Left lung (tissue), 10 donors: ENCODE data around the gene PLEKHO2. TPM values are rescaled to one million over a fixed set of nuclear protein-coding genes. Genes with fewer than 3 reads are reported as not detected.
A peak's percentile ranks its signal among the peaks of the same experiment; 100 is the strongest.

Experiments
- ATAC-seq: fragments of 200-7000 bp; cut with Tn5 transposase; one replicate; pipeline ENCODE4 v1.9.1; 2020; ENCODE audit warnings: moderate library complexity
- DNase-seq, 4 donors: peaks; one replicate each; pipeline ENCODE4 v3.0.0-alpha.2; 2013 to 2020
- H3K27ac ChIP-seq, 2 donors: fragments of 200-600 bp; sonication (generic) in 1 of 2; one replicate each; pipeline versions ENCODE4 v1.5.0 to v1.8.0; 2020 to 2021
- H3K27me3 ChIP-seq, 2 donors: fragments of 200-600 bp; sonication (generic) in 1 of 2; one replicate each; pipeline versions ENCODE4 v1.5.0 to v1.8.0; 2020 to 2021
- H3K36me3 ChIP-seq, 2 donors: fragments of 200-600 bp; sonication (generic) in 1 of 2; one replicate each; pipeline versions ENCODE4 v1.5.0 to v1.8.0; 2020 to 2021
- H3K4me1 ChIP-seq, 2 donors: fragments of 200-600 bp; one replicate each; pipeline ENCODE4 v1.8.0; 2021
- H3K4me3 ChIP-seq, 2 donors: fragments of 200-600 bp; sonication (generic) in 1 of 2; one replicate each; pipeline versions ENCODE4 v1.5.0 to v1.8.0; 2020 to 2021; ENCODE audit warnings: mild to moderate bottlenecking in 1 of 2
- H3K9me3 ChIP-seq, 2 donors: fragments of 200-600 bp; sonication (generic) in 1 of 2; one replicate each; pipeline versions ENCODE4 v1.5.0 to v1.8.0; 2020 to 2021
- CTCF ChIP-seq, 2 donors: fragments of 200-600 bp; sonication (generic) in 1 of 2; IDR thresholded peaks; one replicate each; pipeline versions ENCODE4 v1.5.0 to v1.8.0; 2021; ENCODE audit warnings: antibody characterized with exemption in 2 of 2
- intact Hi-C, 2 donors: fragments of 100-400 bp; cut with DNase I; formaldehyde crosslinking; loops; one replicate each; pipeline versions ENCODE4 v1.11.2 to v1.14.2; 2022
- polyA plus RNA-seq, 6 donors: library from polyadenylated mRNA; unstranded; fragments of 120-200 nt; gene quantifications; one replicate each; pipeline ENCODE4 v1.2.1, GENCODE V29; 2013; ENCODE audit not compliant: insufficient read length in 6 of 6
- total RNA-seq, 2 donors: library from RNA; stranded (reverse); fragmentation: NEBNext Ultra II Directional; extraction: Animal tissue kit (Norgen Biotek cat#: 25700); gene quantifications; one replicate each; pipeline ENCODE4 v1.2.1, GENCODE V29; 2021
- donor health status: DM: no; HTN: yes; CAD: no.
- donor health status: DM: no; HTN: no; CAD: no.

The PLEKHO2 gene
- total and polyA plus RNA-seq, 8 donors = 22.0 to 91.8 (median 26.7) TPM

DNA sequence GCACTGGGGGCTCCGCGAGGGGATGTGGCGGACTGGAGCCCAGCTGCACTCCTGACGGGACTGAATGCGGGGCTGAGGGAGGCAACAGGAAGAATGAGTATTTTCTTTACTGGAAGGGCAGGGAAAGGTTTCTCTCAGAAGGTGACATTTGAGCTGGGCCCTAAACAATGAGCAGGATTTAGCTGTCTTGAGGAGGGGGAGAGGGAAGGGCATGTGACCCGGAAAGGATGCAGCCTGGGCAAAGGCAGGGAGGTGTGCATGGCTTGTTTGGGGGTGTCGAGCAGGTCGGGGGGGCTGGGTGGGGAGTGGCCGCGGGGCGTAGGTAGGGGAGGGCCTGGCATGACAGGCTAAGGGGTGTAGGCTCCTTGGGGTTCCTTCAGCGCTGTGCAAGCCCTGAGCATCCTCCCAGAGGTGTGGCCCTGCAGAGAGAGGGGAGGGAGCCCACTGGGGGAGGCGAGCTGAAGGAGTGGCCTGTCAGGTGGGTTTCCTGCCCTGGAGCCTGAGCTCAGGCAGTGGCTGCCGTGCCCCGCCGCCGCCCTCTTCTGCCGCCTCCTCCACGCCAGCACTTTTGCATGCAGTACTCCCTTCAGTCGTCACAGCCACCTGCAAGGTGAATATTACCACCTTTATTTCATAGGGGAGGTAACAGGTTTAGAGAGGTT is 52.8 kb downstream of the PLEKHO2 start:
- DNase-seq = peak in 1 of 4 donors; percentile 65
- Histone ChIP-seq H3K4me1 (peaks cover 36 to 86% of the 10 kb centered on the region in 2 donors), H3K9me3 (no peaks in the 10 kb centered on the region), H3K27me3 (no peaks in the 10 kb centered on the region), H3K4me3 (peak overlapping the region in 1 of 2 donors; percentile 29), H3K27ac (peak overlapping the region; percentile 88 to 99), H3K36me3 (no peaks in the 10 kb centered on the region)
- intact Hi-C loops = loop anchor here in 1 of 2 donors (10.0 kb wide), 1 partner anchor 50 kb away; the partner anchor contains the start of gene PLEKHO2
- peak; percentile 4 for ATAC-seq
- TF ChIP-seq CTCF (IDR thresholded peaks at IDR 0.05) = no peak

- H3K4me3 ChIP-seq = peak overlapping the region in 1 of 2 donors; percentile 29
- peaks cover 0 to under 1% of the 10 kb centered on the region in 2 donors for H3K9me3 ChIP-seq
- no peak for TF ChIP-seq CTCF (IDR thresholded peaks at IDR 0.05)
- peaks cover 36 to 86% of the 10 kb centered on the region in 2 donors for H3K4me1 ChIP-seq
- H3K27ac ChIP-seq = peak overlapping the region; percentile 88 to 99
- ATAC-seq (peak; percentile 17), DNase-seq (peak in 1 of 4 donors; percentile 47)
- intact Hi-C loops = loop anchor here in 1 of 2 donors (10.0 kb wide), 1 partner anchor 51 kb away; the partner anchor contains the start of gene PLEKHO2
- no peaks in the 10 kb centered on the region for H3K27me3 ChIP-seq
- no peaks in the 10 kb centered on the region for H3K36me3 ChIP-seq
These were observed 53.8 kb downstream of the PLEKHO2 start for GRCh38 chr15:64895285-64896065.

DNA sequence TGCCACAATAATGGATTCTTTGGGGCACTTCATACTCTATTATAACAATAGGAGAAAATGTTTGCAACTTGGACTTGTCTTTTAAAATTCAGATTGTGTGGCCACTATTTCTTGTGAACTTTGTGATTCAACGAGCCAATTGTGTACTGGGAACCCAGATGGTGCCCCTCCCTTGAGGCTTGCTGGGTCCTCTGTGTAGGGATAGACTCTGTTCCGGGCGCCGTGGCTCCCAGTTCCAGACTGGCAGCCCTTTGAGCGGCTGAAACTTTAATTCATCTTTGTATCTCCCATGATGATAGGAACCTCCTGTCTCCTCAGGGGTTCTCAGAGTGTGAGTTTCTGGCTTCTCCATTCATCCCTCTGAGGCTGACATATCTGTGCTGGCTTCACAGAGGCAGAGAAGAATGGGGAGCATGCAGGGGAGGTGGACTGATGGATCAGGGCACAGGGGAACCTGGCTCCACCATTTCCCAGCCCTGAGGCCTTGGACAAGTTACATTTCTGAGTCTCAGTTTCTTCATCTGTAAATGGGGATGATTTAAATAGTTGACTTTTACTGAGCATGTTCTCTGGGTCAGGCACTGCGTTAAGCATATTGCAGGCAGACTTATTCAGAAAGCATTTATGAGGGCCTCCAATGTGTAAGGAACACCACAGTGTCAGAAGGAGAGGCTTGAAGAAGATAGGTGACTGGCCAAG is 54.8 kb downstream of the PLEKHO2 start:
- TF ChIP-seq CTCF (IDR thresholded peaks at IDR 0.05) = no peak
- DNase-seq (no peak), ATAC-seq (no peak)
- Histone ChIP-seq H3K4me3 (no peak overlapping the region), H3K36me3 (no peaks in the 10 kb centered on the region), H3K4me1 (peaks cover 36 to 78% of the 10 kb centered on the region in 2 donors), H3K27me3 (no peaks in the 10 kb centered on the region), H3K9me3 (peaks cover 4 to 11% of the 10 kb centered on the region in 2 donors), H3K27ac (peak overlapping the region; percentile 88 to 99)
- intact Hi-C loops = loop anchor here in 1 of 2 donors (10.0 kb wide), 1 partner anchor 52 kb away; the partner anchor contains the start of gene PLEKHO2

- TF ChIP-seq CTCF (IDR thresholded peaks at IDR 0.05) = no peak
- Histone ChIP-seq H3K27ac (peak overlapping the region; percentile 88 to 99), H3K9me3 (peaks cover 4 to 15% of the 10 kb centered on the region in 2 donors), H3K36me3 (no peaks in the 10 kb centered on the region), H3K4me3 (no peak overlapping the region), H3K4me1 (peaks cover 36 to 79% of the 10 kb centered on the region in 2 donors), H3K27me3 (no peaks in the 10 kb centered on the region)
- ATAC-seq (peak; percentile 34), DNase-seq (peak in 2 of 4 donors; percentile 82 to 89)
- intact Hi-C loops = loop anchor here in 1 of 2 donors (10.0 kb wide), 1 partner anchor 53 kb away; the partner anchor contains the start of gene PLEKHO2
These were observed 55.8 kb downstream of the PLEKHO2 start for GRCh38 chr15:64897345-64897985.
